Stomach (tissue), 9 donors: ENCODE measurements around the gene OR8D2. TPM values are rescaled to one million over a fixed set of nuclear protein-coding genes. Genes with fewer than 3 reads are reported as not detected.

Experiments
- DNase-seq, 2 donors: peaks; one replicate each; pipeline versions ENCODE4 v3.0.0 to v3.0.0-alpha.2; 2013 to 2019
- H3K27ac ChIP-seq, 5 donors: fragments of 200-600 bp in 4 of 5; sonication (generic) in 4 of 5; one replicate each; pipeline ENCODE4 v1.5.1; 2013 to 2019; ENCODE audit warnings: mild to moderate bottlenecking in 1 of 5, moderate library complexity in 1 of 5
- H3K27me3 ChIP-seq, 3 donors: fragments of 200-600 bp; sonication (generic); one replicate each; pipeline ENCODE4 v1.5.1; 2017 to 2019; ENCODE audit warnings: mixed run types in 1 of 3
- H3K36me3 ChIP-seq, 4 donors: fragments of 200-600 bp; sonication (generic); 1 replicate in 3 of 4; 2 replicates in 1 of 4; pipeline ENCODE4 v1.5.1; 2016 to 2019
- H3K4me1 ChIP-seq, 4 donors: fragments of 200-600 bp; sonication (generic); one replicate each; pipeline ENCODE4 v1.5.1; 2016 to 2019
- H3K4me3 ChIP-seq, 4 donors: fragments of 200-600 bp; sonication (generic) in 3 of 4; one replicate each; pipeline ENCODE4 v1.5.1; 2016 to 2019; ENCODE audit warnings: mild to moderate bottlenecking in 1 of 4
- H3K9me3 ChIP-seq, 4 donors: fragments of 200-600 bp; sonication (generic); one replicate each; pipeline ENCODE4 v1.5.1; 2016 to 2019
- EP300 ChIP-seq: sonication (generic); formaldehyde crosslinking; IDR thresholded peaks from one replicate; pipeline ENCODE4 v1.6.1; 2017; ENCODE audit warnings: antibody characterized with exemption
- POLR2A ChIP-seq, 4 donors: fragments of 450-650 bp; IDR thresholded peaks; one replicate each; pipeline ENCODE4 v1.6.1; 2016; ENCODE audit warnings: antibody characterized with exemption in 4 of 4, control low read depth in 2 of 4, mild to moderate bottlenecking in 1 of 4, moderate library complexity in 1 of 4
- POLR2AphosphoS5 ChIP-seq, 3 donors: sonication (generic); formaldehyde crosslinking; IDR thresholded peaks; one replicate each; pipeline ENCODE4 v1.6.1; 2016; ENCODE audit warnings: antibody characterized with exemption in 3 of 3
- WGBS, 5 donors: extraction: QIAGEN DNeasy Blood & Tissue Kit in 3 of 5; methylation state at CpG; one replicate each; pipeline versions ENCODE4 v1.1.5 to v1.1.7; 2013 to 2018; 5-methylcytosine and 5-hydroxymethylcytosine counted together
- intact Hi-C: fragments of 100-400 bp; cut with DNase I; formaldehyde crosslinking; loops from one replicate; pipeline ENCODE4 v1.15.1; 2023; ENCODE audit warnings: low total_unique reads
- polyA plus RNA-seq, 3 donors: library from polyadenylated mRNA; stranded (reverse); fragments of 200-250 nt; gene quantifications; one replicate each; pipeline ENCODE4 v1.2.3, GENCODE V29; 2013
- total RNA-seq, 5 donors: library from RNA; depleted of rRNA; stranded (reverse); fragments of >200 nt; gene quantifications; one replicate each; pipeline versions ENCODE4 v1.1.0 to v1.2.3, GENCODE V29; 2014 to 2016
- TF ChIP-seq, protein P1 (sequence below), 7 experiments: fragments of 450-650 bp in 4 of 7; fragments of 200-600 bp in 3 of 7; sonication (generic) in 3 of 7; IDR thresholded peaks; one replicate each; pipeline ENCODE4 v1.5.1; 2016 to 2019; ENCODE audit warnings: antibody characterized with exemption in 7 of 7, control low read depth in 2 of 7, mild to moderate bottlenecking in 1 of 7
- donor health status: healthy with polysubstance abuse.
- donor health status: Bipolar disorder and iron deficiency.
- donor health status: healthy.

Gene OR8D2
- total and polyA plus RNA-seq, 8 donors = not detected

GRCh38 chr11:124311670-124312069 lies 8.3 kb downstream of the OR8D2 start:
- Histone ChIP-seq H3K9me3 (no peaks in the 10 kb centered on the region), H3K4me1 (no peaks in the 10 kb centered on the region), H3K36me3 (no peaks in the 10 kb centered on the region), H3K27me3 (no peaks in the 10 kb centered on the region), H3K27ac (no peak overlapping the region), H3K4me3 (no peak overlapping the region)
- TF ChIP-seq POLR2A (IDR thresholded peaks at IDR 0.05) (no peak), EP300 (no peak), POLR2AphosphoS5 (IDR thresholded peaks at IDR 0.05) (no peak)
- TF ChIP-seq, protein P1, sequence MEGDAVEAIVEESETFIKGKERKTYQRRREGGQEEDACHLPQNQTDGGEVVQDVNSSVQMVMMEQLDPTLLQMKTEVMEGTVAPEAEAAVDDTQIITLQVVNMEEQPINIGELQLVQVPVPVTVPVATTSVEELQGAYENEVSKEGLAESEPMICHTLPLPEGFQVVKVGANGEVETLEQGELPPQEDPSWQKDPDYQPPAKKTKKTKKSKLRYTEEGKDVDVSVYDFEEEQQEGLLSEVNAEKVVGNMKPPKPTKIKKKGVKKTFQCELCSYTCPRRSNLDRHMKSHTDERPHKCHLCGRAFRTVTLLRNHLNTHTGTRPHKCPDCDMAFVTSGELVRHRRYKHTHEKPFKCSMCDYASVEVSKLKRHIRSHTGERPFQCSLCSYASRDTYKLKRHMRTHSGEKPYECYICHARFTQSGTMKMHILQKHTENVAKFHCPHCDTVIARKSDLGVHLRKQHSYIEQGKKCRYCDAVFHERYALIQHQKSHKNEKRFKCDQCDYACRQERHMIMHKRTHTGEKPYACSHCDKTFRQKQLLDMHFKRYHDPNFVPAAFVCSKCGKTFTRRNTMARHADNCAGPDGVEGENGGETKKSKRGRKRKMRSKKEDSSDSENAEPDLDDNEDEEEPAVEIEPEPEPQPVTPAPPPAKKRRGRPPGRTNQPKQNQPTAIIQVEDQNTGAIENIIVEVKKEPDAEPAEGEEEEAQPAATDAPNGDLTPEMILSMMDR (IDR thresholded peaks at IDR 0.05) = no peak
- no peak for DNase-seq
- intact Hi-C loops = no loop called here

- Histone ChIP-seq H3K4me3 (no peak overlapping the region), H3K36me3 (no peaks in the 10 kb centered on the region), H3K9me3 (no peaks in the 10 kb centered on the region), H3K4me1 (no peaks in the 10 kb centered on the region), H3K27ac (no peak overlapping the region), H3K27me3 (no peaks in the 10 kb centered on the region)
- TF ChIP-seq EP300 = no peak
- no peak for TF ChIP-seq POLR2AphosphoS5 (IDR thresholded peaks at IDR 0.05)
- TF ChIP-seq, protein P1 (IDR thresholded peaks at IDR 0.05) = no peak
- no peak for TF ChIP-seq POLR2A (IDR thresholded peaks at IDR 0.05)
- 76 to 83% (median 80%) methylated on average over 5 of the region's 5 CpGs for WGBS, 5 donors
- no peak for DNase-seq
- intact Hi-C loops = no loop called here
Measured at GRCh38 chr11:124311269-124311668, 8.7 kb downstream of the OR8D2 start.

DNA sequence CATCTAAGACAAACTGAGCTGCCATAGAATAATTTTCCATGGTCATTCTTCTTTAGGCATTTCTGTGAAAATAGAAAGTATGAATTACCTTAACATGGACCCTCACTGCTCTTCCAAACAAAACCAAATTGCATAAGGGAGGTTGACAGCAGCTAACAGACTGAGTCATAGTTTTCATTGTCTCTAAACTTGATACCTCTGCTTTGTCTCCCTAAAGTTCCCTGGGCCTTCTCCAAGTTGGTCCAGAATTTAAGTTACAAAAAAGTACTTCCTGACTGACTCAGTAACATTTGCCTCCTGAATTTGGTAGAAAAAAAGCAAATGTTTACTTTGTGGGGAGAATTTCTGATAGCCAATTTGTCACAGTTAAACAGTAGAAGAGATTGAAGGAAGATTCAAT lies 9.3 kb downstream of the OR8D2 start:
- Histone ChIP-seq H3K4me3 (no peak overlapping the region), H3K27me3 (no peaks in the 10 kb centered on the region), H3K27ac (no peak overlapping the region), H3K9me3 (no peaks in the 10 kb centered on the region), H3K4me1 (no peaks in the 10 kb centered on the region), H3K36me3 (no peaks in the 10 kb centered on the region)
- no peak for DNase-seq
- intact Hi-C loops = no loop called here
- no peak for TF ChIP-seq POLR2AphosphoS5 (IDR thresholded peaks at IDR 0.05)
- no peak for TF ChIP-seq POLR2A (IDR thresholded peaks at IDR 0.05)
- TF ChIP-seq EP300 = no peak
- TF ChIP-seq, protein P1 (IDR thresholded peaks at IDR 0.05) = no peak

GRCh38 chr11:124307093-124307492 lies 12.9 kb downstream of the OR8D2 start:
- intact Hi-C loops = no loop called here
- Histone ChIP-seq H3K27me3 (no peaks in the 10 kb centered on the region), H3K36me3 (no peaks in the 10 kb centered on the region), H3K27ac (no peak overlapping the region), H3K4me1 (no peaks in the 10 kb centered on the region), H3K9me3 (no peaks in the 10 kb centered on the region), H3K4me3 (no peak overlapping the region)
- no peak for DNase-seq
- TF ChIP-seq POLR2AphosphoS5 (IDR thresholded peaks at IDR 0.05) (no peak), POLR2A (IDR thresholded peaks at IDR 0.05) (no peak), EP300 (no peak)
- TF ChIP-seq, protein P1 (IDR thresholded peaks at IDR 0.05) = no peak
